GM12872 (cell line): ENCODE data around the gene OR52B2.

Experiments used
- TF ChIP-seq, protein P1 (sequence below): IDR thresholded peaks from 3 replicates; pipeline ENCODE4 v1.5.1; 2011; ENCODE audit warnings: low read depth, mild to moderate bottlenecking, low read length, moderate library complexity; ENCODE audit not compliant: insufficient read depth

Gene OR52B2

DNA sequence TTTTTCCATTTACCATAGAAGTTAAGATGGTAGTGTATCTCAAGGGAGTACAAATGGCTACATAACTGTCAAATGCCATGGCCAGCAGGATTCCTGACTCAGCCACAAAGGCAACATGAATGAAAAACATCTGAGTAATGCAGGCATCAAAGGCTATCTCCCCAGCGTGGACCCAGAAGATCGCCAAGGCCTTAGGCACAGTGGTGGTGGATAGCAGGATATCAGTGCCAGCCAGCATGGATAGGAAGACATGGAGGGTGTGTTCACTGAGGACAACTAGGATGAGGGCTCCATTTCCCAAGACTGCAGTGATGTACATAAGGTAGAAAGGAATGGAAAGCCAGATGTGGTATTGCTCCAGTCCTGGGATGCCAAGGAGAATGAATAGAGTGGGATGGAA, 18.0 kb downstream of the OR52B2 start:
- TF ChIP-seq, protein P1, sequence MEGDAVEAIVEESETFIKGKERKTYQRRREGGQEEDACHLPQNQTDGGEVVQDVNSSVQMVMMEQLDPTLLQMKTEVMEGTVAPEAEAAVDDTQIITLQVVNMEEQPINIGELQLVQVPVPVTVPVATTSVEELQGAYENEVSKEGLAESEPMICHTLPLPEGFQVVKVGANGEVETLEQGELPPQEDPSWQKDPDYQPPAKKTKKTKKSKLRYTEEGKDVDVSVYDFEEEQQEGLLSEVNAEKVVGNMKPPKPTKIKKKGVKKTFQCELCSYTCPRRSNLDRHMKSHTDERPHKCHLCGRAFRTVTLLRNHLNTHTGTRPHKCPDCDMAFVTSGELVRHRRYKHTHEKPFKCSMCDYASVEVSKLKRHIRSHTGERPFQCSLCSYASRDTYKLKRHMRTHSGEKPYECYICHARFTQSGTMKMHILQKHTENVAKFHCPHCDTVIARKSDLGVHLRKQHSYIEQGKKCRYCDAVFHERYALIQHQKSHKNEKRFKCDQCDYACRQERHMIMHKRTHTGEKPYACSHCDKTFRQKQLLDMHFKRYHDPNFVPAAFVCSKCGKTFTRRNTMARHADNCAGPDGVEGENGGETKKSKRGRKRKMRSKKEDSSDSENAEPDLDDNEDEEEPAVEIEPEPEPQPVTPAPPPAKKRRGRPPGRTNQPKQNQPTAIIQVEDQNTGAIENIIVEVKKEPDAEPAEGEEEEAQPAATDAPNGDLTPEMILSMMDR = no peak

GRCh38 chr11:6151117-6151516, 19.0 kb downstream of the OR52B2 start:
- TF ChIP-seq, protein P1 = no peak

GRCh38 chr11:6142936-6143335, 27.2 kb downstream of the OR52B2 start:
- TF ChIP-seq, protein P1 = no peak

DNA sequence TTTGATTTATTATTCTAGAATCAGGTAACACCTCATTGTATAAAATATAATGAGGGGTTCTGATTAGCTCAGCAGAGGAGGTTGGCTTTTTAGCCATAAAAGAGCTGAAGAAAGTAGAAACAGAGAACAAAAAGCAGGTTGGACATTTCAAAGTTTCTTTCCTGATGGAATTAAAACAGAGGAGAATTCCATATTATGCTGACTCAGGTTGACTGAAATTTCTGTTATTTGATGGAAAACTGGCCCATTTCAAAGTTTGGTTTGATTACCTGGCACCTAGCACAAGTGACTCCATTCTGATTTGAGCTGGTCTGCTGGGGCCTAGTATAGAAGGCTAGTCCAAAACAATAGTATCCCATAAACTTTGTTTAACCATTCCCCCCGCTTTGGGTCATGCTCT, 37.7 kb downstream of the OR52B2 start:
- TF ChIP-seq, protein P1 = no peak

- TF ChIP-seq, protein P1 = no peak
Measured at GRCh38 chr11:6129635-6130034, 40.5 kb downstream of the OR52B2 start.

- TF ChIP-seq, protein P1 = no peak
Measured at GRCh38 chr11:6129011-6129410, 41.1 kb downstream of the OR52B2 start.

DNA sequence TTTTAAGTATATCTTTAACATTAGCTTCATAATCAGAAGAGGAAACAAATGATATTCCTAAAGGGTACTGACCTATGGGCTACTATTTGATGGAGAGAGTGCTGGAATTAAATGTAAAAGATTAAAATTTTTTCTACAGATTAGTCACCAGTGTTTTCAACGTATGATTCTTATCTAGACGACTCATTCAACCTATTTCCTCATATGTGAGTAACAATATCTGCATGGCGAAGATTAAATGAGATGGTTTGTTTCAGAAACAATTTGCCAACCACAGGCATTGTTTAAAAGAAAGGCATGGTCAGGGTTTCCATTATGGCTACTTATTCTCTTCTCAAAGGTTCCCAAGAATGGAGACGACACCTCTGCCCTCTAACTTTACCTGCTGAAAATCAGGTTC, 42.2 kb downstream of the OR52B2 start:
- TF ChIP-seq, protein P1 = no peak

- TF ChIP-seq, protein P1 = no peak
Measured at GRCh38 chr11:6124245-6124644, 45.9 kb downstream of the OR52B2 start.
